H1 (cell line): ENCODE results near the gene NPC2. TPM values are rescaled to one million over a fixed set of nuclear protein-coding genes. Genes with fewer than 3 reads are reported as not detected.

Experiments
- CTCF ChIA-PET: fragments of 300-600 bp; sonication (Branson Sonifier 250); formaldehyde crosslinking; loops from one replicate; lab custom pipeline; 2021; ENCODE audit not compliant: partially characterized antibody; lab: Charles Lee
- POLR2A ChIA-PET: fragments of 300-600 bp; sonication (Branson Sonifier 250); formaldehyde crosslinking; loops from one replicate; lab custom pipeline; 2021; ENCODE audit warnings: inconsistent platforms; ENCODE audit not compliant: partially characterized antibody; lab: Charles Lee
- DNase-seq, 2 experiments: peaks; one replicate each; pipeline versions ENCODE4 v3.0.0 to v3.0.0-alpha.2; 2010 to 2022; ENCODE audit warnings: low spot score in 2 of 2, low read depth in 1 of 2, mixed read lengths in 1 of 2
- FAIRE-seq: peaks from 2 replicates; lab custom pipeline; 2011; peaks lifted over from hg19 to GRCh38; lab: Jason Lieb, UNC
- H2AFZ ChIP-seq: 2 replicates; pipeline ENCODE4 v1.8.1; 2012; ENCODE audit warnings: low read length, inconsistent platforms
- H2AK5ac ChIP-seq: 2 replicates; pipeline ENCODE4 v1.6.1; 2013; ENCODE audit warnings: low read depth, low read length
- H2BK120ac ChIP-seq: replicated peaks from 2 replicates; pipeline ENCODE3; 2013; ENCODE audit warnings: low read depth, low read length, inconsistent platforms
- H2BK12ac ChIP-seq: 2 replicates; pipeline ENCODE4 v1.6.1; 2013; ENCODE audit warnings: low read depth, low read length
- H2BK15ac ChIP-seq: 2 replicates; pipeline ENCODE4 v1.6.1; 2013; ENCODE audit warnings: low read length
- H2BK20ac ChIP-seq: 2 replicates; pipeline ENCODE4 v1.6.1; 2013; ENCODE audit warnings: low read length
- H2BK5ac ChIP-seq: 2 replicates; pipeline ENCODE4 v1.6.1; 2013; ENCODE audit warnings: low read depth, low read length
- H3K14ac ChIP-seq: 2 replicates; pipeline ENCODE4 v1.6.1; 2013; ENCODE audit warnings: inconsistent platforms; ENCODE audit not compliant: insufficient read length
- H3K18ac ChIP-seq: 2 replicates; pipeline ENCODE4 v1.6.1; 2013; ENCODE audit warnings: low read length; ENCODE audit errors: extremely low read depth
- H3K23ac ChIP-seq: 2 replicates; pipeline ENCODE4 v1.6.1; 2013; ENCODE audit warnings: inconsistent platforms; ENCODE audit not compliant: insufficient read length
- H3K23me2 ChIP-seq: 2 replicates; pipeline ENCODE4 v1.6.1; 2013; ENCODE audit warnings: low read depth, low read length
- H3K27ac ChIP-seq: 2 replicates; pipeline ENCODE4 v1.6.1; 2011; ENCODE audit warnings: low read depth, low read length, inconsistent platforms
- H3K27me3 ChIP-seq, 4 experiments: replicated peaks in 1 of 4; 1 replicate in 1 of 4; 2 replicates in 3 of 4; pipeline versions ENCODE4 v1.6.1 to v1.8.1; 2011 to 2013; ENCODE audit warnings: low read length in 3 of 4, mild to moderate bottlenecking in 3 of 4, inconsistent platforms in 2 of 4, mixed read lengths in 2 of 4, moderate library complexity in 1 of 4; ENCODE audit not compliant: control insufficient read depth in 3 of 4, insufficient read depth in 3 of 4; ENCODE audit errors: extremely low read depth in 1 of 4
- H3K36me3 ChIP-seq, 4 experiments: 2 replicates each; pipeline versions ENCODE4 v1.6.1 to v1.8.1; 2011 to 2013; ENCODE audit warnings: mild to moderate bottlenecking in 4 of 4, low read length in 3 of 4, moderate library complexity in 2 of 4, control low read depth in 1 of 4, inconsistent platforms in 1 of 4; ENCODE audit not compliant: insufficient read depth in 4 of 4, control insufficient read depth in 2 of 4
- H3K4ac ChIP-seq: replicated peaks from 2 replicates; pipeline ENCODE3; 2013; ENCODE audit warnings: low read length, low read depth, mixed read lengths, inconsistent platforms; ENCODE audit not compliant: insufficient read length
- H3K4me1 ChIP-seq, 4 experiments: replicated peaks in 1 of 4; 1 replicate in 1 of 4; 2 replicates in 3 of 4; pipeline versions ENCODE4 v1.6.1 to v1.8.1; 2011 to 2013; ENCODE audit warnings: low read length in 3 of 4, inconsistent platforms in 2 of 4, mixed read lengths in 1 of 4; ENCODE audit not compliant: insufficient read depth in 4 of 4, control insufficient read depth in 3 of 4
- H3K4me2 ChIP-seq, 2 experiments: 2 replicates each; pipeline versions ENCODE4 v1.6.1 to v1.8.1; 2011 to 2013; ENCODE audit warnings: low read depth in 2 of 2, low read length in 2 of 2, control low read depth in 1 of 2, inconsistent platforms in 1 of 2, mild to moderate bottlenecking in 1 of 2; ENCODE audit not compliant: insufficient read depth in 1 of 2
- H3K4me3 ChIP-seq, 4 experiments: fragments of 200-600, 300-600 bp in 1 of 4; sonication (generic), shearing (Covaris generic), sonication (Bioruptor Twin) in 1 of 4; 2 replicates each; pipeline versions ENCODE4 v1.5.1 to v1.8.1; 2011 to 2016; ENCODE audit warnings: low read length in 4 of 4, low read depth in 3 of 4, control low read depth in 2 of 4, inconsistent platforms in 2 of 4, mild to moderate bottlenecking in 2 of 4, mixed read lengths in 1 of 4, moderate library complexity in 1 of 4; ENCODE audit not compliant: insufficient read depth in 2 of 4; ENCODE audit errors: extremely low read depth in 1 of 4
- H3K56ac ChIP-seq: replicated peaks from 2 replicates; pipeline ENCODE3; 2013; ENCODE audit warnings: low read depth, mild to moderate bottlenecking, mixed read lengths, low read length, inconsistent platforms; ENCODE audit not compliant: insufficient read length
- H3K79me1 ChIP-seq: 2 replicates; pipeline ENCODE4 v1.6.1; 2013; ENCODE audit warnings: low read depth, low read length, control low read depth
- H3K79me2 ChIP-seq, 2 experiments: 2 replicates each; pipeline versions ENCODE4 v1.6.1 to v1.8.1; 2012 to 2013; ENCODE audit warnings: low read length in 2 of 2, mild to moderate bottlenecking in 2 of 2, inconsistent platforms in 1 of 2; ENCODE audit not compliant: insufficient read depth in 2 of 2, control insufficient read depth in 1 of 2
- H3K9ac ChIP-seq, 4 experiments: replicated peaks in 1 of 4; 1 replicate in 1 of 4; 2 replicates in 3 of 4; pipeline versions ENCODE4 v1.6.1 to v1.8.1; 2011 to 2013; ENCODE audit warnings: low read depth in 3 of 4, low read length in 3 of 4, control low read depth in 2 of 4, mild to moderate bottlenecking in 2 of 4, moderate library complexity in 2 of 4, inconsistent platforms in 1 of 4; ENCODE audit errors: extremely low read depth in 1 of 4
- H3K9me3 ChIP-seq, 2 experiments: 2 replicates each; pipeline versions ENCODE4 v1.6.1 to v1.8.1; 2012 to 2013; ENCODE audit warnings: mild to moderate bottlenecking in 2 of 2, moderate library complexity in 2 of 2, control low read depth in 1 of 2, inconsistent platforms in 1 of 2, low read depth in 1 of 2, low read length in 1 of 2, mixed read lengths in 1 of 2; ENCODE audit not compliant: insufficient read depth in 2 of 2
- H4K20me1 ChIP-seq, 2 experiments: replicated peaks in 1 of 2; 2 replicates each; pipeline versions ENCODE3 to v1.8.1; 2011 to 2013; ENCODE audit warnings: inconsistent platforms in 2 of 2, low read length in 2 of 2, mild to moderate bottlenecking in 1 of 2; ENCODE audit not compliant: insufficient read depth in 2 of 2, control insufficient read depth in 1 of 2
- H4K5ac ChIP-seq: 2 replicates; pipeline ENCODE4 v1.6.1; 2013; ENCODE audit warnings: low read length, low read depth, mixed read lengths, inconsistent platforms; ENCODE audit not compliant: insufficient read length
- H4K8ac ChIP-seq: 2 replicates; pipeline ENCODE4 v1.8.0; 2013; ENCODE audit warnings: mild to moderate bottlenecking, moderate library complexity, low read length, inconsistent platforms; ENCODE audit not compliant: insufficient read depth; ENCODE audit errors: extremely low read depth
- H4K91ac ChIP-seq: replicated peaks from 2 replicates; pipeline ENCODE3; 2013; ENCODE audit warnings: low read length, mixed read lengths, inconsistent platforms; ENCODE audit not compliant: insufficient read length
- CTBP2 ChIP-seq: IDR thresholded peaks from 2 replicates; pipeline ENCODE4 v1.7.0; 2011; ENCODE audit warnings: borderline replicate concordance, mild to moderate bottlenecking, moderate library complexity, mixed read lengths, low read length; ENCODE audit not compliant: insufficient read depth, insufficient read length
- GTF2F1 ChIP-seq: IDR thresholded peaks from 2 replicates; pipeline ENCODE4 v1.6.1; 2012; ENCODE audit warnings: low read depth, low read length, improper control_type of control experiment, borderline replicate concordance
- SAP30 ChIP-seq: fragments of 300-600 bp; sonication (generic); IDR thresholded peaks from 2 replicates; pipeline ENCODE4 v1.7.1; 2012; ENCODE audit warnings: low read length, moderate library complexity, mild to moderate bottlenecking, inconsistent platforms; ENCODE audit not compliant: insufficient read depth, insufficient replicate concordance
- SP4 ChIP-seq: IDR thresholded peaks from 2 replicates; pipeline ENCODE4 v1.6.1; 2012; ENCODE audit warnings: low read length, inconsistent platforms
- TAF7 ChIP-seq: optimal IDR thresholded peaks from 2 replicates; pipeline ENCODE3; 2011; ENCODE audit warnings: low read depth, mild to moderate bottlenecking, inconsistent platforms, low read length, moderate library complexity, borderline replicate concordance
- whole genome bisulfite sequencing, 2 experiments: shearing (Covaris generic) in 1 of 2; methylation state at CpG; one replicate each; pipeline versions ENCODE4 v1.1.6 to v1.1.7; 2013 to 2015; ENCODE audit warnings: low lambda C conversion rate in 2 of 2, mixed read lengths in 2 of 2, inconsistent platforms in 1 of 2, low coverage in 1 of 2, missing lambda C conversion rate in 1 of 2; ENCODE audit not compliant: insufficient replicate concordance in 2 of 2, insufficient coverage in 1 of 2, insufficient read length in 1 of 2; ENCODE audit errors: extremely low coverage in 1 of 2, missing lambda C conversion rate in 1 of 2; 5-methylcytosine and 5-hydroxymethylcytosine counted together
- polyA plus RNA-seq, 7 experiments: library from polyadenylated mRNA; depleted of rRNA in 3 of 7; stranded (reverse) in 5 of 7; unstranded in 2 of 7; fragments of >200 nt in 5 of 7; fragments of 200-250 nt in 2 of 7; gene quantifications; 1 replicate in 5 of 7; 2 replicates in 1 of 7; 4 replicates in 1 of 7; pipeline versions ENCODE4 v1.2.1 to v1.2.3, GENCODE V29; 2011 to 2013; ENCODE audit warnings: missing spikeins in 2 of 7, mixed read lengths in 2 of 7
- total RNA-seq: library from RNA; stranded (reverse); fragmentation: NEBNext Ultra II Directional; extraction: Animal tissue kit (Norgen Biotek cat#: 25700); gene quantifications from 2 replicates; pipeline ENCODE4 v1.2.1, GENCODE V29; 2021
- TF ChIP-seq, protein P1 (sequence below), 3 experiments: IDR thresholded peaks; 1 replicate in 2 of 3; 2 replicates in 1 of 3; pipeline versions ENCODE4 v1.5.1 to v1.6.1; 2011; ENCODE audit warnings: low read length in 3 of 3, mild to moderate bottlenecking in 3 of 3, inconsistent platforms in 2 of 3, low read depth in 1 of 3, moderate library complexity in 1 of 3; ENCODE audit not compliant: insufficient read depth in 1 of 3; ENCODE audit errors: control extremely low read depth in 1 of 3
- TF ChIP-seq, protein P2 (sequence below): IDR thresholded peaks from 2 replicates; pipeline ENCODE4 v1.6.1; 2012; ENCODE audit warnings: inconsistent platforms

Gene NPC2
- total and polyA plus RNA-seq, 2 of the 8 experiments (the other 6 are each of a cell fraction or from before 2014, with no cell fraction given): 178 to 258 TPM

DNA sequence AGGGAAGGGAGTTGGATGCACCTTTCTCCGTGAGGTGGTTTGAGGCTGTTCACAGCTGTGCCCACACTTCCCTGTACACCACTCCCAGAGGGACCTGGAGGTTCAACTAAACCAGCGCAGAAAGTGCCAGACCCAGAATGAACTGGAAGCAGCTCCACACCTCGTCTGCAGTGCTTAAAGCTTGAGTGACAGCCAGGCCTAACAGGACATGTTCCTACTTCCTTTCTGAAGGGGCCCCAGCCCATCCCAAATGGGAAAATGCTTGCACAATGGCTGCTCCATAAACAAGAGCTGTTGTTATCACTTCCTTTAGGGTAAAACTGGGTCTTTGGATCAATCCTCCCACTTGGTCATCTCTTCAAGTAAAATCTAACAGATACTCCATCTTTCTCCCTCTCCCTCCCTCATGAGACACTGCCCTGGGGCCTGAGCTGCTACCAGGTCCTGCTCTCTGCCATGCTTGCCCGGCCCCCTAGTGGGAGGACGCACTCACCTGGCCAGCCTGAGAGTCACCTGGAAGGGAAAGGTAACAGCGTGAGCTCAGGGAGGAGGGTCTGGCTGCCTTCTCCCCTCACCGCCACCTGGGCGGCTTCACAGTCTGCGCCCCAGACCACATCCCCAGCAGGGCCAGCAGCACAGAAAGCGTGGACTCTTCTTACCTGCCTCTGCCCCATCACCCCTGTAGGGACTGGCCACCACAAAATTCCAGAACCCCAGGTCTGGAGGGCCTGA, 33.9 kb upstream of the NPC2 start:
- H2BK12ac ChIP-seq: no peak overlapping the region
- no peak overlapping the region for H2BK15ac ChIP-seq
- H4K5ac ChIP-seq: no peak overlapping the region
- no peak overlapping the region for H2BK120ac ChIP-seq
- H3K27ac ChIP-seq: no peak overlapping the region; the same call in 1 of the 2 replicates
- CTCF ChIA-PET: interaction anchor here (0.5 to 8.3 kb wide), 21 partner anchors 10 to 285 kb away, joined by 3 to 61 read pairs (median 4); partner anchors contain the start of gene LTBP2
- H3K79me1 ChIP-seq: no peaks in the 10 kb centered on the region
- H3K36me3 ChIP-seq: no peaks in the 10 kb centered on the region
- no peaks in the 10 kb centered on the region for H3K23me2 ChIP-seq
- no peak for DNase-seq
- H3K14ac ChIP-seq: no peak overlapping the region
- no peaks in the 10 kb centered on the region for H4K20me1 ChIP-seq
- no peak overlapping the region for H3K4ac ChIP-seq
- H3K9me3 ChIP-seq: no peaks in the 10 kb centered on the region
- H3K4me1 ChIP-seq: peaks cover 0 to 6% (median 3%) of the 10 kb centered on the region in 4 experiments; a peak in 3 of 7 replicates
- no peaks in the 10 kb centered on the region for H3K79me2 ChIP-seq
- H2BK5ac ChIP-seq: no peak overlapping the region; the same call in 1 of the 2 replicates
- no peak overlapping the region for H2AK5ac ChIP-seq
- H2AFZ ChIP-seq: no peak overlapping the region
- no peaks in the 10 kb centered on the region for H3K27me3 ChIP-seq
- 0 out of 2 replicates have a peak overlapping the region, but pooled peaks have one; percentile 35 for H2BK20ac ChIP-seq
- no peak overlapping the region for H3K9ac ChIP-seq
- no peak overlapping the region for H4K91ac ChIP-seq
- no peak overlapping the region for H3K4me3 ChIP-seq
- no peak for TF ChIP-seq GTF2F1
- TF ChIP-seq, protein P1, sequence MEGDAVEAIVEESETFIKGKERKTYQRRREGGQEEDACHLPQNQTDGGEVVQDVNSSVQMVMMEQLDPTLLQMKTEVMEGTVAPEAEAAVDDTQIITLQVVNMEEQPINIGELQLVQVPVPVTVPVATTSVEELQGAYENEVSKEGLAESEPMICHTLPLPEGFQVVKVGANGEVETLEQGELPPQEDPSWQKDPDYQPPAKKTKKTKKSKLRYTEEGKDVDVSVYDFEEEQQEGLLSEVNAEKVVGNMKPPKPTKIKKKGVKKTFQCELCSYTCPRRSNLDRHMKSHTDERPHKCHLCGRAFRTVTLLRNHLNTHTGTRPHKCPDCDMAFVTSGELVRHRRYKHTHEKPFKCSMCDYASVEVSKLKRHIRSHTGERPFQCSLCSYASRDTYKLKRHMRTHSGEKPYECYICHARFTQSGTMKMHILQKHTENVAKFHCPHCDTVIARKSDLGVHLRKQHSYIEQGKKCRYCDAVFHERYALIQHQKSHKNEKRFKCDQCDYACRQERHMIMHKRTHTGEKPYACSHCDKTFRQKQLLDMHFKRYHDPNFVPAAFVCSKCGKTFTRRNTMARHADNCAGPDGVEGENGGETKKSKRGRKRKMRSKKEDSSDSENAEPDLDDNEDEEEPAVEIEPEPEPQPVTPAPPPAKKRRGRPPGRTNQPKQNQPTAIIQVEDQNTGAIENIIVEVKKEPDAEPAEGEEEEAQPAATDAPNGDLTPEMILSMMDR (IDR thresholded peaks at IDR 0.05; ENCODE audit: control extremely low read depth in 1 of 3, insufficient read depth in 1 of 3, low read depth in 1 of 3, low read length in 3 of 3): peak in 1 of 3 experiments; percentile 12; a peak in 2 of 4 replicates
- no peak for TF ChIP-seq SP4
- TF ChIP-seq CTBP2: no peak
- TF ChIP-seq, protein P2, sequence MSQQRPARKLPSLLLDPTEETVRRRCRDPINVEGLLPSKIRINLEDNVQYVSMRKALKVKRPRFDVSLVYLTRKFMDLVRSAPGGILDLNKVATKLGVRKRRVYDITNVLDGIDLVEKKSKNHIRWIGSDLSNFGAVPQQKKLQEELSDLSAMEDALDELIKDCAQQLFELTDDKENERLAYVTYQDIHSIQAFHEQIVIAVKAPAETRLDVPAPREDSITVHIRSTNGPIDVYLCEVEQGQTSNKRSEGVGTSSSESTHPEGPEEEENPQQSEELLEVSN: no peak
- no peak for TF ChIP-seq TAF7
- no peak for TF ChIP-seq SAP30
- TF ChIP-seq, all 59 proteins: peak for 1
- 84% methylated on average over 10 of the region's 10 CpGs; no CpG with 5 or more reads in 1 of the 2 experiments for WGBS, 2 experiments
- no peak overlapping the region for H3K23ac ChIP-seq
- no peak for FAIRE-seq
- no peak overlapping the region for H3K56ac ChIP-seq
- POLR2A ChIA-PET: interaction anchor here (1.6 to 2.9 kb wide), 3 partner anchors 11 to 34 kb away, joined by 4 to 6 read pairs (median 6); partner anchors contain the start of genes ISCA2 and NPC2
- peak overlapping the region; percentile 12; the same call in 1 of the 2 replicates for H4K8ac ChIP-seq
- peak overlapping the region; percentile 14 for H3K18ac ChIP-seq
- no peak overlapping the region for H3K4me2 ChIP-seq
